Fibroblast of villous mesenchyme (primary cell): ENCODE data around the gene TMEM37. TPM values are rescaled to one million over a fixed set of nuclear protein-coding genes. Genes with fewer than 3 reads are reported as not detected.

Source experiments
- DNase-seq: peaks from one replicate; pipeline ENCODE4 v3.0.0-alpha.2; 2010; ENCODE audit warnings: low read depth
- H3K4me3 ChIP-seq: 2 replicates; pipeline ENCODE4 v1.5.1; 2011; ENCODE audit warnings: low read depth, mild to moderate bottlenecking, low read length
- CTCF ChIP-seq: IDR thresholded peaks from 2 replicates; pipeline ENCODE4 v1.5.1; 2012; ENCODE audit warnings: low read depth, mild to moderate bottlenecking, low read length; ENCODE audit not compliant: insufficient read depth
- total RNA-seq: library from RNA; depleted of rRNA; stranded (reverse); fragments of >200 nt; gene quantifications from 2 replicates; pipeline ENCODE4 v1.2.3, GENCODE V29; 2012

TMEM37 gene
- total RNA-seq, 1 donor, result 1.3 TPM

DNA sequence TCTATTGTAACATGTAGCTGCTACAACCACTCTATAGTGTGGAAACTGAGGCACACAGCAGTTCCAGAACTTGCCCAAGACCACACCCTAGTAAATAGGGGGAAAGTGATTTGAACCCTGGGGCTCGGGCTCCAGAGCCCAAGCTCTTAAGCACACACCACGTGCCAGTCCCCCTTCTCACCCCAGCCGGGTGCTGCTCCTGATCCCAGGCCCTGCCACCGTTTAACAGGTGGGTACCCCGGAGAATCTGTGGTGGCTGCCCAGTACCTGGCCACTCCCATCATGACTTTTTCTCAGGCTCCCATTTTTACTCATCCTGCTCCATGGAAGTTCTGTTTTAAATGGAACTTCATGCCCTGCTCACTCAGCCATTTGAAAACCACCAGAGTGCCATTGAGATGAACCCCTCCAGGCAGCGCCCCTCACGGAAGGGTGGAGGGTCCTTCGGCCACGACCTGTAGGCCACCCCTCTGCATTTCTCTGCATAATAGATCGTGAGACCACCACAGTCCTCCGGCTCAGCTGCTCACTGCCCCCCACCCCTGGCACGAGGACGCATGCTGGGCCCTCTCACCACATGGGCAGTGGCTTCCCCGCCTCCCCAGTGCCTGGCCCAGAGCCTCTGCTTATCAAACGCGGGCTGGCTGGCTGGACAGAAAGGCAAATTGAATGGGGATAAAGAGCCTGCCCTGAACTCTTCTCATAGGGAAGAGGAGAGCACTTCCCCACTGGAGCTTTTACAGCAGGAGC is 42.1 kb downstream of the TMEM37 start:
- no peak overlapping the region for H3K4me3 ChIP-seq
- TF ChIP-seq CTCF, result no peak
- DNase-seq, result no peak

GRCh38 chr2:119474371-119475224 is 42.9 kb downstream of the TMEM37 start:
- DNase-seq, result no peak
- H3K4me3 ChIP-seq, result no peak overlapping the region
- TF ChIP-seq CTCF, result no peak

DNA sequence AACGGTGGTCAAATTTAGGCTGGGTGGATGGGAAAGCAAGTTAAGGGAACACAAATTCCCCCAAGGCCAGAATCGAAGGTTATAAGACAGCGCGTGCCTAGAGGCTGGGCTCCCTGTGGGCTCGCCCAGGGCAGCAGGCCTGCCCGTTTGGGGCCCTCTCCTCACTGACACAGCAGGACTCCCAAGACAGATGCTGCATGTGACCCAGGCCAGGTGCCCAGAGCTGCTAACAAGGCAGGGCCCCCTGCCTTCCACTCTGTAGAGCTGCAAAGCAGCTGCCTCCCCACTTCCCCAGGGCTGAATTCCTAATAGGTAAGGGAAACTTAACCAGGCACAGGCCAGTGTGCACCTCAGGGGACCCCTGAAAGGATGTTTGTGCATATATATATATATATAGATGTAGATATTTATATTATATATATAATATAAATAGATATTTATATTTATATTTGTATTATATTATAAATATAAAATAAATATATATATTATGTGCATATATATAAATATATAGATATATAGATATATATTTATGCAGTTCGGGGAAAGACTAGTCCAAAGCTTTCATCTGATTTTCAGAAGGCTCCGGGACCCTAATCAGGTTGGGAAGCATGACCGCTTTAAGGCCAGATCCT is 43.7 kb downstream of the TMEM37 start:
- TF ChIP-seq CTCF, result no peak
- no peak overlapping the region for H3K4me3 ChIP-seq
- no peak for DNase-seq

GRCh38 chr2:119475857-119476244 is 44.2 kb downstream of the TMEM37 start:
- DNase-seq, result no peak
- no peak for TF ChIP-seq CTCF
- no peak overlapping the region for H3K4me3 ChIP-seq

GRCh38 chr2:119476301-119477112 is 44.9 kb downstream of the TMEM37 start:
- DNase-seq, result peak; percentile 59

More at GRCh38 chr2:119476301-119477112, 44.9 kb downstream of the TMEM37 start:
- no peak overlapping the region for H3K4me3 ChIP-seq
- TF ChIP-seq CTCF, result peak; percentile 93
